GM23338 (cell line): ENCODE measurements around the gene BCR.
A peak's percentile ranks its signal among the peaks of the same experiment; 100 is the strongest.

Experiments used
- CREB1 ChIP-seq: fragments of 250-450 bp; sonication (Bioruptor Pico); IDR thresholded peaks from 2 replicates; pipeline ENCODE4 v1.5.0; 2020; ENCODE audit warnings: low read depth, mild to moderate bottlenecking, moderate library complexity
- ETS1 ChIP-seq: IDR thresholded peaks from 2 replicates; pipeline ENCODE4 v1.6.1; 2016; ENCODE audit warnings: antibody characterized with exemption
- EZH2 ChIP-seq: fragments of 200-600 bp; sonication (generic); IDR thresholded peaks from one replicate; pipeline ENCODE4 v1.8.0; 2017; ENCODE audit warnings: antibody characterized with exemption, mild to moderate bottlenecking, low read depth; ENCODE audit not compliant: unreplicated experiment
- EZH2phosphoT487 ChIP-seq: fragments of 200-600 bp; sonication (generic); IDR thresholded peaks from one replicate; pipeline ENCODE4 v1.8.1; 2018; ENCODE audit warnings: antibody characterized with exemption; ENCODE audit not compliant: unreplicated experiment
- JUNB ChIP-seq: IDR thresholded peaks from one replicate; pipeline ENCODE4 v1.6.1; 2016; ENCODE audit warnings: antibody characterized with exemption; ENCODE audit not compliant: unreplicated experiment
- POLR2AphosphoS5 ChIP-seq: IDR thresholded peaks from 2 replicates; pipeline ENCODE4 v1.6.1; 2016; ENCODE audit warnings: antibody characterized with exemption, low read depth
- STAT1 ChIP-seq: IDR thresholded peaks from one replicate; pipeline ENCODE4 v1.6.1; 2016; ENCODE audit warnings: antibody characterized with exemption; ENCODE audit not compliant: unreplicated experiment
- ZNF114 ChIP-seq: fragments of 250-450 bp; sonication (Bioruptor Pico); IDR thresholded peaks from 2 replicates; pipeline ENCODE4 v1.5.0; 2020; ENCODE audit warnings: mild to moderate bottlenecking, moderate library complexity
- ZNF331 ChIP-seq: fragments of 250-450 bp; sonication (Bioruptor Pico); IDR thresholded peaks from 2 replicates; pipeline ENCODE4 v1.5.0; 2020; ENCODE audit warnings: low read depth, mild to moderate bottlenecking, moderate library complexity
- TF ChIP-seq, protein P1 (sequence below), 2 experiments: fragments of 200-600 bp in 1 of 2; sonication (generic) in 1 of 2; conservative IDR thresholded peaks; 2 replicates each; pipeline versions ENCODE4 v1.5.1 to v1.6.1; 2016 to 2017; ENCODE audit warnings: antibody characterized with exemption in 2 of 2, low read depth in 2 of 2, mild to moderate bottlenecking in 2 of 2, moderate library complexity in 1 of 2
- TF ChIP-seq, protein P2 (sequence below): IDR thresholded peaks from one replicate; pipeline ENCODE4 v1.6.1; 2018; ENCODE audit warnings: antibody characterized with exemption; ENCODE audit not compliant: unreplicated experiment
- TF ChIP-seq, protein P3 (sequence below): fragments of 250-450 bp; sonication (Bioruptor Pico); IDR thresholded peaks from 2 replicates; pipeline ENCODE4 v1.5.0; 2020; ENCODE audit warnings: mild to moderate bottlenecking, moderate library complexity

DNA sequence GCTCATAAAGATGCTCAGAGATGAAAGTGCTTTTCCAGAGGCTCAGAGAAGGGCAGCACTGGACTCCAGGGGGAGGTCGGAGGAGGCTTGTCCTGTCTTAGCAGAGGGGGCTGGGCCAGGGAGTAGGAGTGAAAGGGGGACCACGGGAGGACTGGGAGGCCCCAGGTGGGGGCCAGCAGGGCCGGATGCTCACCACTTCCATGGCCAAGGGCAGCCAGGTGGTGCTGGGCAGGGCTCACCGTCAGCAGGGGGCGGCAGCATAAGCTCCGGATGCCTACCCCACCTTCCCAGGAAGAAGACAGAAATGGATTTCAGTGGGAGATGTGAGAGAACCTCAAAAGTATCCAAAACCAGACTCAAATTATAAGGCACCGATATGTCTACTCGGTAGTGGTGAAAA lies 24.0 kb upstream of the BCR start:
- no peak for TF ChIP-seq POLR2AphosphoS5
- TF ChIP-seq, protein P1, sequence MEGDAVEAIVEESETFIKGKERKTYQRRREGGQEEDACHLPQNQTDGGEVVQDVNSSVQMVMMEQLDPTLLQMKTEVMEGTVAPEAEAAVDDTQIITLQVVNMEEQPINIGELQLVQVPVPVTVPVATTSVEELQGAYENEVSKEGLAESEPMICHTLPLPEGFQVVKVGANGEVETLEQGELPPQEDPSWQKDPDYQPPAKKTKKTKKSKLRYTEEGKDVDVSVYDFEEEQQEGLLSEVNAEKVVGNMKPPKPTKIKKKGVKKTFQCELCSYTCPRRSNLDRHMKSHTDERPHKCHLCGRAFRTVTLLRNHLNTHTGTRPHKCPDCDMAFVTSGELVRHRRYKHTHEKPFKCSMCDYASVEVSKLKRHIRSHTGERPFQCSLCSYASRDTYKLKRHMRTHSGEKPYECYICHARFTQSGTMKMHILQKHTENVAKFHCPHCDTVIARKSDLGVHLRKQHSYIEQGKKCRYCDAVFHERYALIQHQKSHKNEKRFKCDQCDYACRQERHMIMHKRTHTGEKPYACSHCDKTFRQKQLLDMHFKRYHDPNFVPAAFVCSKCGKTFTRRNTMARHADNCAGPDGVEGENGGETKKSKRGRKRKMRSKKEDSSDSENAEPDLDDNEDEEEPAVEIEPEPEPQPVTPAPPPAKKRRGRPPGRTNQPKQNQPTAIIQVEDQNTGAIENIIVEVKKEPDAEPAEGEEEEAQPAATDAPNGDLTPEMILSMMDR (conservative IDR thresholded peaks at IDR 0.05; ENCODE audit: low read depth in 2 of 2): peak in 1 of 2 experiments; percentile 63; a peak in 3 of 4 replicates
- no peak for TF ChIP-seq EZH2phosphoT487
- TF ChIP-seq EZH2: no peak
- no peak for TF ChIP-seq JUNB
- TF ChIP-seq, protein P2, sequence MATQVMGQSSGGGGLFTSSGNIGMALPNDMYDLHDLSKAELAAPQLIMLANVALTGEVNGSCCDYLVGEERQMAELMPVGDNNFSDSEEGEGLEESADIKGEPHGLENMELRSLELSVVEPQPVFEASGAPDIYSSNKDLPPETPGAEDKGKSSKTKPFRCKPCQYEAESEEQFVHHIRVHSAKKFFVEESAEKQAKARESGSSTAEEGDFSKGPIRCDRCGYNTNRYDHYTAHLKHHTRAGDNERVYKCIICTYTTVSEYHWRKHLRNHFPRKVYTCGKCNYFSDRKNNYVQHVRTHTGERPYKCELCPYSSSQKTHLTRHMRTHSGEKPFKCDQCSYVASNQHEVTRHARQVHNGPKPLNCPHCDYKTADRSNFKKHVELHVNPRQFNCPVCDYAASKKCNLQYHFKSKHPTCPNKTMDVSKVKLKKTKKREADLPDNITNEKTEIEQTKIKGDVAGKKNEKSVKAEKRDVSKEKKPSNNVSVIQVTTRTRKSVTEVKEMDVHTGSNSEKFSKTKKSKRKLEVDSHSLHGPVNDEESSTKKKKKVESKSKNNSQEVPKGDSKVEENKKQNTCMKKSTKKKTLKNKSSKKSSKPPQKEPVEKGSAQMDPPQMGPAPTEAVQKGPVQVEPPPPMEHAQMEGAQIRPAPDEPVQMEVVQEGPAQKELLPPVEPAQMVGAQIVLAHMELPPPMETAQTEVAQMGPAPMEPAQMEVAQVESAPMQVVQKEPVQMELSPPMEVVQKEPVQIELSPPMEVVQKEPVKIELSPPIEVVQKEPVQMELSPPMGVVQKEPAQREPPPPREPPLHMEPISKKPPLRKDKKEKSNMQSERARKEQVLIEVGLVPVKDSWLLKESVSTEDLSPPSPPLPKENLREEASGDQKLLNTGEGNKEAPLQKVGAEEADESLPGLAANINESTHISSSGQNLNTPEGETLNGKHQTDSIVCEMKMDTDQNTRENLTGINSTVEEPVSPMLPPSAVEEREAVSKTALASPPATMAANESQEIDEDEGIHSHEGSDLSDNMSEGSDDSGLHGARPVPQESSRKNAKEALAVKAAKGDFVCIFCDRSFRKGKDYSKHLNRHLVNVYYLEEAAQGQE: no peak
- no peak for TF ChIP-seq ZNF114
- no peak for TF ChIP-seq CREB1
- TF ChIP-seq, protein P3, sequence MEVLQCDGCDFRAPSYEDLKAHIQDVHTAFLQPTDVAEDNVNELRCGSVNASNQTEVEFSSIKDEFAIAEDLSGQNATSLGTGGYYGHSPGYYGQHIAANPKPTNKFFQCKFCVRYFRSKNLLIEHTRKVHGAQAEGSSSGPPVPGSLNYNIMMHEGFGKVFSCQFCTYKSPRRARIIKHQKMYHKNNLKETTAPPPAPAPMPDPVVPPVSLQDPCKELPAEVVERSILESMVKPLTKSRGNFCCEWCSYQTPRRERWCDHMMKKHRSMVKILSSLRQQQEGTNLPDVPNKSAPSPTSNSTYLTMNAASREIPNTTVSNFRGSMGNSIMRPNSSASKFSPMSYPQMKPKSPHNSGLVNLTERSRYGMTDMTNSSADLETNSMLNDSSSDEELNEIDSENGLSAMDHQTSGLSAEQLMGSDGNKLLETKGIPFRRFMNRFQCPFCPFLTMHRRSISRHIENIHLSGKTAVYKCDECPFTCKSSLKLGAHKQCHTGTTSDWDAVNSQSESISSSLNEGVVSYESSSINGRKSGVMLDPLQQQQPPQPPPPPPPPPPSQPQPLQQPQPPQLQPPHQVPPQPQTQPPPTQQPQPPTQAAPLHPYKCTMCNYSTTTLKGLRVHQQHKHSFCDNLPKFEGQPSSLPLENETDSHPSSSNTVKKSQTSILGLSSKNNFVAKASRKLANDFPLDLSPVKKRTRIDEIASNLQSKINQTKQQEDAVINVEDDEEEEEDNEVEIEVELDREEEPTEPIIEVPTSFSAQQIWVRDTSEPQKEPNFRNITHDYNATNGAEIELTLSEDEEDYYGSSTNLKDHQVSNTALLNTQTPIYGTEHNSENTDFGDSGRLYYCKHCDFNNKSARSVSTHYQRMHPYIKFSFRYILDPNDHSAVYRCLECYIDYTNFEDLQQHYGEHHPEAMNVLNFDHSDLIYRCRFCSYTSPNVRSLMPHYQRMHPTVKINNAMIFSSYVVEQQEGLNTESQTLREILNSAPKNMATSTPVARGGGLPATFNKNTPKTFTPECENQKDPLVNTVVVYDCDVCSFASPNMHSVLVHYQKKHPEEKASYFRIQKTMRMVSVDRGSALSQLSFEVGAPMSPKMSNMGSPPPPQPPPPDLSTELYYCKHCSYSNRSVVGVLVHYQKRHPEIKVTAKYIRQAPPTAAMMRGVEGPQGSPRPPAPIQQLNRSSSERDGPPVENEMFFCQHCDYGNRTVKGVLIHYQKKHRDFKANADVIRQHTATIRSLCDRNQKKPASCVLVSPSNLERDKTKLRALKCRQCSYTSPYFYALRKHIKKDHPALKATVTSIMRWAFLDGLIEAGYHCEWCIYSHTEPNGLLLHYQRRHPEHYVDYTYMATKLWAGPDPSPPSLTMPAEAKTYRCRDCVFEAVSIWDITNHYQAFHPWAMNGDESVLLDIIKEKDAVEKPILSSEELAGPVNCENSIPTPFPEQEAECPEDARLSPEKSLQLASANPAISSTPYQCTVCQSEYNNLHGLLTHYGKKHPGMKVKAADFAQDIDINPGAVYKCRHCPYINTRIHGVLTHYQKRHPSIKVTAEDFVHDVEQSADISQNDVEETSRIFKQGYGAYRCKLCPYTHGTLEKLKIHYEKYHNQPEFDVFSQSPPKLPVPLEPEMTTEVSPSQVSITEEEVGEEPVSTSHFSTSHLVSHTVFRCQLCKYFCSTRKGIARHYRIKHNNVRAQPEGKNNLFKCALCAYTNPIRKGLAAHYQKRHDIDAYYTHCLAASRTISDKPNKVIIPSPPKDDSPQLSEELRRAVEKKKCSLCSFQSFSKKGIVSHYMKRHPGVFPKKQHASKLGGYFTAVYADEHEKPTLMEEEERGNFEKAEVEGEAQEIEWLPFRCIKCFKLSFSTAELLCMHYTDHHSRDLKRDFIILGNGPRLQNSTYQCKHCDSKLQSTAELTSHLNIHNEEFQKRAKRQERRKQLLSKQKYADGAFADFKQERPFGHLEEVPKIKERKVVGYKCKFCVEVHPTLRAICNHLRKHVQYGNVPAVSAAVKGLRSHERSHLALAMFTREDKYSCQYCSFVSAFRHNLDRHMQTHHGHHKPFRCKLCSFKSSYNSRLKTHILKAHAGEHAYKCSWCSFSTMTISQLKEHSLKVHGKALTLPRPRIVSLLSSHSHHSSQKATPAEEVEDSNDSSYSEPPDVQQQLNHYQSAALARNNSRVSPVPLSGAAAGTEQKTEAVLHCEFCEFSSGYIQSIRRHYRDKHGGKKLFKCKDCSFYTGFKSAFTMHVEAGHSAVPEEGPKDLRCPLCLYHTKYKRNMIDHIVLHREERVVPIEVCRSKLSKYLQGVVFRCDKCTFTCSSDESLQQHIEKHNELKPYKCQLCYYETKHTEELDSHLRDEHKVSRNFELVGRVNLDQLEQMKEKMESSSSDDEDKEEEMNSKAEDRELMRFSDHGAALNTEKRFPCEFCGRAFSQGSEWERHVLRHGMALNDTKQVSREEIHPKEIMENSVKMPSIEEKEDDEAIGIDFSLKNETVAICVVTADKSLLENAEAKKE (CRISPR knock-in tag): no peak
- no peak for TF ChIP-seq ZNF331 (CRISPR knock-in tag)
- no peak for TF ChIP-seq STAT1
- TF ChIP-seq ETS1: no peak
